Dermis lymphatic vessel endothelial cell (primary cell): Measurements from ENCODE around the gene TMCC2. TPM values are rescaled to one million over a fixed set of nuclear protein-coding genes. Genes with fewer than 3 reads are reported as not detected.

Experiments
- total RNA-seq: library from RNA; depleted of rRNA; stranded (reverse); fragments of >200 nt; gene quantifications from 2 replicates; pipeline ENCODE4 v1.2.1, GENCODE V29; 2014

TMCC2 gene, protein sequence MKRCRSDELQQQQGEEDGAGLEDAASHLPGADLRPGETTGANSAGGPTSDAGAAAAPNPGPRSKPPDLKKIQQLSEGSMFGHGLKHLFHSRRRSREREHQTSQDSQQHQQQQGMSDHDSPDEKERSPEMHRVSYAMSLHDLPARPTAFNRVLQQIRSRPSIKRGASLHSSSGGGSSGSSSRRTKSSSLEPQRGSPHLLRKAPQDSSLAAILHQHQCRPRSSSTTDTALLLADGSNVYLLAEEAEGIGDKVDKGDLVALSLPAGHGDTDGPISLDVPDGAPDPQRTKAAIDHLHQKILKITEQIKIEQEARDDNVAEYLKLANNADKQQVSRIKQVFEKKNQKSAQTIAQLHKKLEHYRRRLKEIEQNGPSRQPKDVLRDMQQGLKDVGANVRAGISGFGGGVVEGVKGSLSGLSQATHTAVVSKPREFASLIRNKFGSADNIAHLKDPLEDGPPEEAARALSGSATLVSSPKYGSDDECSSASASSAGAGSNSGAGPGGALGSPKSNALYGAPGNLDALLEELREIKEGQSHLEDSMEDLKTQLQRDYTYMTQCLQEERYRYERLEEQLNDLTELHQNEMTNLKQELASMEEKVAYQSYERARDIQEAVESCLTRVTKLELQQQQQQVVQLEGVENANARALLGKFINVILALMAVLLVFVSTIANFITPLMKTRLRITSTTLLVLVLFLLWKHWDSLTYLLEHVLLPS
- 0.33 and 0.43 TPM in 2 replicates for total RNA-seq

DNA sequence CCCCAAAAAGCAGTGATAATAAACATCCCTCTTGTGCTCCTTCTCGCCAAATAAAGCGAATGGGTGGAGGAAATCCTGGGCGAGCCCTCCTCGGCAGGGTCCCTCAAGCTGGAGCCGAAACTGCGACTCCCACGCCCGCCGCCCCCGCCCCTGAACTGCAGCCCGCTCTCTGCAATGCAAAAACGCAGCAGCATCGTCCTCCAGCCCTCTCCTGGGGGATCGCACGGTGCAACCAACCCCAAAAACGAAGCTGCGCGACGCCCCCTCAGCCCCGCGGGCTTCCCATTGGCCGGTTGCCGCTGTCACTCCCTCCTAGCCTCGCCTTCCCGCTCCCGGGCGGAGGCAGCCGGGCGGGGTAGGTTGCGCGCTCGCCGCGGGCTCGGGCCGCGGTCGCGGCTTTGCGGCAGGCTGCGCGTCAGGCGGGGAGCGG lies at the start of gene TMCC2:
TMCC2 (plus strand) TSS at position 363 of the 430 bp plus-strand sequence. CDS start 619 bp downstream, outside the sequence.

DNA sequence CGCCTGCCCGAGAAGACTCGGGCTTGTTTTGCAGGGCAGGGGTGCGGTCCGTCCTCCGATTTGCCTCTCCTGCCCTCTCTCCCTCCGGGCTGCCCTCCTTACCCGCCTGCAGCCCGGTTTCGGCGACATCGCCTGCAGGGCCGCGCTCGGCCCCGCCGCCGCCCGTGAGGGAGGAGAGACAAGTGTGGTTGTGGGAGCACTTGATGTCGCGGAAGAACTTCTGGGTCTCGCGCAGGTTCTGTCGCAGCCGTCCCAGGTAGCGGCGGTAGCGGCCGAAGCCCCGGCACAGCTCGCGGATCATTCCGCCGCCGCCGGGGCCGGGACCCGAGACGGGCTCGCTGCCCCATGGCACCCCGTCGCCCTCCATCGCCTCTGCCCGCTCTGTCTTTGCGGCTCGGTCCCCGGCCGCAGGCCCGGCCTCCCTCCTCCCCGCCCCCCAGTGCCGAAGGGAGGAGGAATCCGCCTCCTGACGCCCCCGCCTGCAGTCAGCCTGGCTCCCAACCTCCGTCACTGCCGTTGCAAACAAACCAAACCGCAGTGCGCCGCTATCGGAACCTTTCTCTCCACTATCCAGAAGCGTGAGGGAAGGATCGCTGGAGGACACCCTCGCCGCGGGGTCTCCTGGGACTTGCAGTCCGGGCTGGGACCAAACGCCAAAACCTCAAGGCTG lies 16.4 kb upstream of the TMCC2 start, which contains the start of gene DSTYK:
DSTYK (minus strand) TSS at position 534 of the 670 bp plus-strand sequence; CDS start at position 367, 167 bp downstream.

DNA sequence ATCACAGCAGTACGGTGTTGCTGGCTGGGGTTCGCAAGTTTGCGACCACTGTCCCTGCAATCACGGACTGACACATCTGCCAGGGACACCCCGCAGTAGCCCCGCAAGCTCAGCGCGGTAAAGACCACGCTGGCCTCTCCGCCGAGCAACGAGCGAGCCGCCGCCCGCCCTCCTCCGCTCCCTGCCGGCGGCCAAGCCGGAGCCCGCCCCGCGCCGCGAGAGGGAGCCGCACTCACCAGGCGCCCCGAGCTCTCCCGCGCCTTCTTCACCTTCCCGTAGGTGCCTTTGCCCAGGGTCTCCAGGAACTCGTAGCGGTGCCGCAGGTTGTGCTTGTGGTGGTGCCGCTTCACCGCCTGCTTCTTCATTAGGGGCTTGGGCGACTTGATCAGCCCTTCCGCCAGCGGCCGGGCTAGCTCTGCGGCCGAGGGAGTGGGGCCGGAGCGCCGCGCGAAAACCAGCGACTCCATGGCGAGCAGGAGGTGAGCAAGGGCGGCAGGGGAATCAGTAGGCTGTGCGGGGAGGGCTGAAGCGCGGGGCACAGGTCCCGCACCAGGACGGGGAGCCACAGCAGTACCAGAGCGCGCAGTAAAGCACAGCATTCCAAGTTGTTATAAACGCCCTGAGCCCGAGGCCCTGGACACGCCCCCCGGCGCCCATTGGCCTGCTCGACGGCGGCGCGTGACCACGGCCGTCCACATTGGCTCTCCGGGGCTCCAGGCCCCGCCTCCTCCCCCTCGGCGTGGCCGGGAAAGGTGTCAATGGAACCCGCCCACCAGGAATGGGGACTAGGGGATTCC lies 93.6 kb downstream of the TMCC2 start, which contains the start of gene NUAK2:
NUAK2 (minus strand) TSS at position 584 of the 797 bp plus-strand sequence; CDS start at position 467, 117 bp downstream.

Other genes with a start within 250 kb of the TMCC2 start
- gene CNTN2, start 184.7 kb upstream of the TMCC2 start, total RNA-seq: not detected in 2 replicates
- 0.76 and 1.5 TPM in 2 replicates for gene TMEM81, start 143.5 kb upstream of the TMCC2 start, total RNA-seq
- 15.2 and 21.1 TPM in 2 replicates for gene RBBP5, start 106.0 kb upstream of the TMCC2 start, total RNA-seq
- 12.6 and 14.4 TPM in 2 replicates for gene DSTYK, start 16.2 kb upstream of the TMCC2 start, total RNA-seq
- 1.5 and 3.4 TPM in 2 replicates for gene NUAK2, start 93.8 kb downstream of the TMCC2 start, total RNA-seq
- gene KLHDC8A, start 129.0 kb downstream of the TMCC2 start, total RNA-seq: not detected in 2 replicates
- not detected in 2 replicates for gene LEMD1, start 194.1 kb downstream of the TMCC2 start, total RNA-seq
- not detected in 2 replicates for gene BLACAT1, start 228.1 kb downstream of the TMCC2 start, total RNA-seq